HUES48 (cell line): ENCODE measurements around the gene FERMT3.
A peak's percentile ranks its signal among the peaks of the same experiment; 100 is the strongest.

Experiments
- H3K27ac ChIP-seq: one replicate; pipeline ENCODE4 v1.7.0; 2013; ENCODE audit warnings: low read depth, low read length, inconsistent platforms
- H3K27me3 ChIP-seq: 2 replicates; pipeline ENCODE4 v1.6.1; 2013; ENCODE audit warnings: mild to moderate bottlenecking, low read length; ENCODE audit not compliant: control insufficient read depth, insufficient read depth
- H3K36me3 ChIP-seq: 2 replicates; pipeline ENCODE4 v1.6.1; 2013; ENCODE audit warnings: low read length; ENCODE audit not compliant: control insufficient read depth, insufficient read depth
- H3K4me1 ChIP-seq: 2 replicates; pipeline ENCODE4 v1.6.1; 2013; ENCODE audit warnings: mild to moderate bottlenecking, low read length; ENCODE audit not compliant: control insufficient read depth, insufficient read depth
- H3K4me3 ChIP-seq: 2 replicates; pipeline ENCODE4 v1.5.1; 2013; ENCODE audit warnings: mild to moderate bottlenecking, low read depth, low read length
- H3K9ac ChIP-seq: 2 replicates; pipeline ENCODE4 v1.6.1; 2013; ENCODE audit warnings: mild to moderate bottlenecking, low read depth, low read length, moderate library complexity
- H3K9me3 ChIP-seq: 2 replicates; pipeline ENCODE4 v1.6.1; 2013; ENCODE audit warnings: low read length; ENCODE audit not compliant: control insufficient read depth, insufficient read depth

Gene FERMT3

DNA sequence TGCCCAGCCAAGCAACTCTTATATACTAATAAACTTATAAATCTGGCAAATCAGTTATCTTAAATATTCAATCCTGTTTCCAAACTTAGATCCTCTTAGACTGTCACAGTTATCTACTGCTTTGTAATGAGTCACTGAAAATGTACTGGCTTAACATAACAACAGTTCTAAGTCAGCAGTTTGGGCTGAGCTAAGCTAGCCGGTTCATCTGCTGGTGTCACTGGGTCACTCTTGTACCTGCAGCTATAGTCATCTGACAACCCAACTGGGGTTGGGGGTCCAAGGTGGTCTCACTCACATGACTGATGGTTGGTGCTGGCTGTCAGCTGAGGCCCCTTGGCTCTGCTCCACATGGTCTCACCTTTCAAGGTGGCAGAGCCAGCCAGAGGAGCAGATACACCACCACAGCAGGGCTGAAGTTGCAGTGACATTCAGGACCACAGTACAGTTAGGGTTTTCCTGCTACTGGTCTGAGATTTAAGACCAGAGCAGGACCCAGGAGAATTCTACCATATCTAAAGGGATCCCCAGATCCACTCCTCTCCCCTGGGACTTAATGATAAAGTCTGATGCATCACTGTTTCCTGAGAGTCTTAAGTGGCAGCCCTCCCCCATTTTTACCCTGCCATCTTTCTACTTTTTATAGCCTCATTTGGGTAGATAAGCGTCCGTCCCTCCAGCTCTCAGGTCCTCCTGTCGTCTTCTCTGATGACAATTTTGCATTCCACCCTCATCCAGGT, 32.7 kb upstream of the FERMT3 start:
- Histone ChIP-seq H3K9me3 (peaks cover 4% of the 10 kb centered on the region; the same call in 1 of the 2 replicates), H3K27ac (no peak overlapping the region), H3K36me3 (no peaks in the 10 kb centered on the region), H3K4me1 (no peaks in the 10 kb centered on the region), H3K9ac (no peak overlapping the region), H3K4me3 (no peak overlapping the region), H3K27me3 (no peaks in the 10 kb centered on the region)

DNA sequence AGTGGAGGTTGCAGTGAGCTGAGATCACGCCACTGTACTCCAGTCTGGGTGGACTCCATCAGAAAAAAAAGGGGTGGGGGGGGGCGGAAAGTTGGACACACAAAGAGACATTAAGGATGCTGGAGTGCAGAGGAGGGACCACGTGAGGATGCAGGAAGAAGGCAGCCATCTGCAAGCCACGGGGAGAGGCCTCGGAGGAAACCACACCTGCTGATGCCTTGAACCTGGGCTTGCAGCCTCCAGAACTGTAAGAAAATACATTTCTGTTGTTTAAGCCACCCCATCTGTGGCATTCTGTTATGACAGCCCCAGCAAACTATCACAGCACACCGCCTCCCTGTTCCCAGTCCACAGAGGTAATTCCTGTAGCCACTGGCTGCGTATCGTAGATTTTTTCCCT, 29.8 kb upstream of the FERMT3 start:
- Histone ChIP-seq H3K27ac (no peak overlapping the region), H3K4me3 (no peak overlapping the region), H3K4me1 (peaks cover 1% of the 10 kb centered on the region; the same call in 1 of the 2 replicates), H3K9me3 (peaks cover 4% of the 10 kb centered on the region; the same call in 1 of the 2 replicates), H3K27me3 (no peaks in the 10 kb centered on the region), H3K9ac (no peak overlapping the region), H3K36me3 (peaks cover 9% of the 10 kb centered on the region)

DNA sequence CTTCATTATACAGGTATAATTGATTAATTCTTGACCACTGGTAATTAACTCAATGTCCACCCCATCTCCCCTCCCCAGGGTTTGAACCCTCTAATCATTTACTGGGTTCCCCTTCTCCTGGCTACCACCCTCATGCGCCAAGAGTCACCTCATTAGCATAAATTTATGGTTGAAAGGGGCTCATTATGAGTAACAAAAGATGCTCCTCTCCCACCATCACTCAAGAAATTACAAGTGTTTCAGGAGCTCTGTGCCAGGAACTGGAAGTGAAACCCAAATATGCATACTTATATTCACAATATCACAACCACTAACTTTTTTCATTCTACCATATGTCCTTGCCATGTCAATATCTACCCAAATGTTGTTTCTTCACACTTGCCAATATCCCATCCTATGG, 28.3 kb upstream of the FERMT3 start:
- Histone ChIP-seq H3K36me3 (peaks cover 9% of the 10 kb centered on the region), H3K4me1 (peaks cover 4% of the 10 kb centered on the region; the same call in 1 of the 2 replicates), H3K9me3 (peaks cover 4% of the 10 kb centered on the region; the same call in 1 of the 2 replicates), H3K4me3 (no peak overlapping the region), H3K27ac (no peak overlapping the region), H3K27me3 (no peaks in the 10 kb centered on the region), H3K9ac (no peak overlapping the region)

DNA sequence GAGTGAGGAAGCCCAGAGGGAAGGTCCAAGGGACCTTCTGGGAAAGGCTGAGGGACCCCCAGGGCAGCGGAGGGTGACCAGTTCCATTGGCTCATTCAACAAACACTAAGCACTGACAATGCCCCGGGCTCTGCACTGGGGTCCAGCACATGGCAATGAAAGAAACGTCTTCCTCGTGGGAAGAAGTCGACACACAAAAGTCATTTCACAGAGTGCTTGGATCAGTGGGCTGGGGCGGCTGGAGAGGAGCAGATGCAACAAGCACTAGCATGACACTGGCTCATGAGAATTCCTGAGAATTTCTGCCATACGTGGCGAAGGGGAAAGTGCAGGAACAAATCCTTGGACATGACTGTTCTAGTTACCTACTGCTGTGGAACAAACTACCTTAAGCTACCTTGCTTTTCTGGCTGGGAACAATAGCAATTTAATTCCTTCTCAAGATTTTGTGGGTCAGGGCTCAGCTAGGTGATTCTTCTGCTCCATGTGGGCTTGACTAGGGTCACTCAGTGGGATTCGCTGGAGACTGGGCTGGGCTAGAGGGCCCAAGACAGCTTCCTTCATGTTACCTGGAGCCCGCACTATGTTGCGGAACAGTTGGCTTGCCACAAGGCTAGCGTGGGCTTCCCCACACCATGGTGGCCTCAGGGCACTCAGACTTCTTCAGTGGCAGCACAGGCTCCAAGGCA, 27.4 kb upstream of the FERMT3 start:
- no peak overlapping the region for H3K27ac ChIP-seq
- H3K9ac ChIP-seq: no peak overlapping the region
- no peaks in the 10 kb centered on the region; the same call in 1 of the 2 replicates for H3K9me3 ChIP-seq
- peaks cover 9% of the 10 kb centered on the region for H3K36me3 ChIP-seq
- no peaks in the 10 kb centered on the region for H3K27me3 ChIP-seq
- H3K4me3 ChIP-seq: no peak overlapping the region
- H3K4me1 ChIP-seq: peaks cover 4% of the 10 kb centered on the region; the same call in 1 of the 2 replicates

DNA sequence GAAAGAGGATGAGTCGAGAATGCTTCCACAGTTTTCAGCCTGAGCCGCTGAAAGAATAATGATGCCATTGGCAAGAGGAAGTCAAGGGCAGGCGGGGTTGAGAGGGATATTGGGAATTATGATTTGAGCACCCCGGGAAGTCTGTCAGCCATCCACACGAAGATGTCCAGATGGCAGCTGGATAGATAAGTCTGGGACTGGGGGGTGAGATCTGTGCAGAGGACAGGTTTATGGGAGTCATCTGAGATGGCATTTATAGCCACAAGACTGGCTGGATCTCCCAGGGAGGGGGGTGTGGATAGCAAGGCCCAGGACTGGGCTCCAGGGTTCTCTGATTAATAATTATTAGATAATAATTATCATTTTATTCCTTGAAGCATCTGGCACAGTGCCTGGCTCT, 25.6 kb upstream of the FERMT3 start:
- Histone ChIP-seq H3K4me1 (peaks cover 7% of the 10 kb centered on the region; the same call in 1 of the 2 replicates), H3K36me3 (peaks cover 9% of the 10 kb centered on the region), H3K27ac (no peak overlapping the region), H3K9me3 (no peaks in the 10 kb centered on the region), H3K9ac (no peak overlapping the region), H3K4me3 (no peak overlapping the region), H3K27me3 (no peaks in the 10 kb centered on the region)

DNA sequence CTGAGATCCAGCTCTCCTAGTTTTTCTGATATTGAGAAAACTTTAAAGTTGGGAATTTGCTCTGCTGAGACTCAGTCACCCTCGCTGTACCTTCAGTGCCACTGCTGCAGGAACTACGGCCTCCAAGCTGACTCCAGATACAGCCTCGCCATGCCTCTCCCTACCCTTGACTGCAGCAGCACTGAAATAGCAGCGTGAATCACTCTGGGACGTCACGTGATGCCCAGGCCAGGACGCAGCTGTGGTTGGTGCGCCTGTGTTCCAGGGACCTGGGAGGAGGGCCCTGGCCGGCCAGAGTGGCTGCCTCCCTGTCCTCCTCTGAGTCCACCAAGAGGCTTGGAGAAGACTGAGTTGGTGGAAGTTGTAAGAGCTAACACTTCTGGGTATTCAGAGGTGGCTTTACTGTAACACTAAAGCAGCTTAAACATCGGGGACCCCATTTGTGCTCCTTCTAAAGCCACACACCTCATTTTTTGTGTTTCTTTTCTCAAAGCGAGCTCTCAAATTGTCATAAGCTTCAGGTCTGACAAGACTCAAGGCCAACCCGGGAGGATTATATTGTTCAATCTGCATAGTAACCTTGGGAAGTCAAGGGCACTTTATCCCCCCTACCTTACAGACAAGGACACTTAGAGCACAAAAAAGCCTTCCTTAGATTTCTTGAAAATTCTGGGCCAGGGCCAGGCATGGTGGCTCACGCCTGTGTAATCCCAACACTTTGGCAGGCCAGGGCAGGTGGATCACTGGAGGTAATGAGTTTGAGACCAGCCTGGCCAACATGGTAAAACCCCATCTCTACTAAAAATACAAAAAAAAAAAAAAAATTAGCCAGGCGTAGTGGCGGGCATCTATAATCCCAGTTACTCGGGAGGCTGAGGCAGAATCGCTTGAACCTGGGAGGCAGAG, 24.8 kb upstream of the FERMT3 start:
- H3K9ac ChIP-seq: no peak overlapping the region
- peak overlapping the region; percentile 15; the same call in 1 of the 2 replicates for H3K4me3 ChIP-seq
- peaks cover 7% of the 10 kb centered on the region; the same call in 1 of the 2 replicates for H3K4me1 ChIP-seq
- peak overlapping the region; percentile 55 for H3K27ac ChIP-seq
- no peaks in the 10 kb centered on the region for H3K27me3 ChIP-seq
- peaks cover 9% of the 10 kb centered on the region for H3K36me3 ChIP-seq
- no peaks in the 10 kb centered on the region for H3K9me3 ChIP-seq

DNA sequence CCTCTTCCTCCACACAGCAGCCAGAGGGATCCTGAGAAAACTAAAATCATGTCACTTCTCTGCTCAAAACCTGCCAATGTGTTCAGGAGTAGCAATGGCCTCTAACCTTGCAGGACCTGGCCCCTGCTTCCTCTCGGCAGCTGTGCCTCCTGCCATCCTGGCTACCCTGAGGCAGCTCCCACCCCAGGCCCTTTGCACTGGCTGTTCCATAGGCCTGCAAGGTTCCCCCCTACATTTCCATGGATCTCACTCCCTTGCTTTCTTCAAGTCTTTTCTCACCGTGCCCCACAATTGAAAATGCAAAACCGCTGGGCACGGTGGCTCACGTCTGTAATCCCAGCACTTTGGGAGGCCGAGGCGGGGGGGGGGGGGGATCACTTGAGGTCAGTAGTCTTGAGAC, 22.6 kb upstream of the FERMT3 start:
- peaks cover 15% of the 10 kb centered on the region for H3K36me3 ChIP-seq
- H3K9ac ChIP-seq: no peak overlapping the region
- H3K4me3 ChIP-seq: no peak overlapping the region
- H3K27ac ChIP-seq: peak overlapping the region; percentile 6
- H3K4me1 ChIP-seq: peaks cover 7% of the 10 kb centered on the region; the same call in 1 of the 2 replicates
- H3K27me3 ChIP-seq: no peaks in the 10 kb centered on the region
- no peaks in the 10 kb centered on the region for H3K9me3 ChIP-seq

DNA sequence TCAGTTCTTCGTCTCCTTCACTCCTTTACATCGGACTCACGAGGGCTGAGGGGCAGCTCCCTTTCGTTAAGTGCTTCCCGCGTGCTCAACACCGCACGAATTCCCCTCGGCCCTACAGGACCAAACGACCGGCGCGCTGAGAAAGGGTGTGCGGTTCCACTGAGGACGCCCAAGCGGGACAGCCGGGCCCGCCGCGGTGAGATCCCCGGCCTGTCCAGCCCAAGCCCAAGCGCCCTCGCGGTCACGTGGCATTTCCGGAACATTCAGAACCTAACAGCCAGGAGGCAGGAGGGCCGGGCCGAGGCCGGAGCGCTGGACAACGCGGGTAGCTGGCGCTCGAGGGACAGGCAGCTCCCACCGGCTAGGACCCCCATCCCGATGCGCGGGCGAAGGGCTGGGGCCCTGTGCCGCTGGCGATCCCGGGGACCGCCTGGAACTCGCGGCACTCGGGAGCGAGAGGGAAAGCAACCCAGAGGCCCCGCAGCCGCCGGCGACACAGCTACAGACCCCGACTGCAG, 21.3 kb upstream of the FERMT3 start:
- peaks cover 7% of the 10 kb centered on the region; the same call in 1 of the 2 replicates for H3K4me1 ChIP-seq
- no peaks in the 10 kb centered on the region for H3K9me3 ChIP-seq
- peak overlapping the region; percentile 96 for H3K27ac ChIP-seq
- H3K9ac ChIP-seq: peak overlapping the region; percentile 91
- H3K36me3 ChIP-seq: peaks cover 15% of the 10 kb centered on the region
- no peaks in the 10 kb centered on the region for H3K27me3 ChIP-seq
- H3K4me3 ChIP-seq: peak overlapping the region; percentile 87

DNA sequence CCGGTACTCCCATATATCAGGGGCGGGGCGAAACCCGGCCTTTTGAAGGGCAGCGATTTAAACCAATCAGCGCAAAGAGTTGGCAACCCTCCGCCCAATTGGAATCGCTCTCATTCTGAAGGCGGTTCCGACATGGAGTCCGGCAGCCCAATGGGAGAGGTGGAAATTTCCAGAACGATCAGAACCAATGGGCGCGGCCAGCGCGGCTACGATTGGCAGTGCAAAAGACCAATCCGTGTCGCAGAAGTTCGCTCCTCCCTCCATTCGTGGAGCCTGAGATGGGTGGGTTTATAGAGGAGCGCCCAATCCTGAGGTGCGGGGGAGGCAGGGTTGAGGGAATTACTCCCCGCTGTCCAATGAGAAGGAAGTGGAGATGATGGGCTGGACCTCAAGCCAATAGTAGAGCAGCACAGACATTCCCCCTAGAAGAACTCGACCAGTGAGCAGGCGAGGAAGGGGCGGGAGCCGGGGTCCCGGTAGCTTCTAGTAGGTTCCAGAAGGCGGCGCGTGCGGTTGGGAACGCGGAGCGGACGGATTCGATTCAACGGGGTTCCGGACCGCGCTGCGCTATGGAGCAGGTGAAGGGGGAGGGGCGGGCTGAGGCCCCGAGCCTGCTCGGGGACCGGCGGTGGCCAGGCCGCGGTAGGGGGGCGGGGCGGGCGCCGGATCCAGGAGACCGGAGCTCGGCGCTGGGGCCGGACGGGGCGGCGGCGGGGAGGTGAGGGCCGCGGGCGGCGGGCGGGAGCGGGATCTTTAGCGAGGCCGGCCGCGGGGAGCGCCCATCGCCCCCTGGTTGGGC, 20.6 kb upstream of the FERMT3 start, which contains the start of gene STIP1:
Gene STIP1 (plus strand): TSS at position 479 of the 799 bp plus-strand sequence. CDS start 91 bp downstream, at position 570.
- Histone ChIP-seq H3K4me1 (peaks cover 7% of the 10 kb centered on the region; the same call in 1 of the 2 replicates), H3K36me3 (peaks cover 15% of the 10 kb centered on the region), H3K9me3 (no peaks in the 10 kb centered on the region), H3K4me3 (peak within 1 kb of the TSS; percentile 87), H3K9ac (peak within 1 kb of the TSS; percentile 91), H3K27ac (peak within 1 kb of the TSS; percentile 96), H3K27me3 (no peaks in the 10 kb centered on the region)
